PC-9 (cell line): ENCODE data around the gene ATP2B2. TPM values are rescaled to one million over a fixed set of nuclear protein-coding genes. Genes with fewer than 3 reads are reported as not detected.

Source experiments
- BruUV-seq: library from RNA; stranded (reverse); fragments of 400-500 nt; replicated peaks from 2 replicates; lab custom pipeline; 2021; lab: Mats Ljungman, UMichigan
- CTCF ChIA-PET: fragments of 300-600 bp; sonication (Branson Sonifier 250); formaldehyde crosslinking; loops from one replicate; lab custom pipeline; 2022; ENCODE audit warnings: antibody characterized with exemption; lab: Charles Lee
- POLR2A ChIA-PET: fragments of 300-600 bp; sonication (Branson Sonifier 250); formaldehyde crosslinking; loops from one replicate; lab custom pipeline; 2022; ENCODE audit warnings: antibody characterized with exemption; ENCODE audit not compliant: unreplicated experiment; lab: Charles Lee
- DNase-seq, 2 experiments: peaks; one replicate each; pipeline versions ENCODE4 v3.0.0 to v3.0.0-alpha.2; 2015 to 2022; ENCODE audit warnings: mixed read lengths in 1 of 2
- H2AFZ ChIP-seq: fragments of 200-600 bp; sonication (generic); 2 replicates; pipeline ENCODE4 v1.8.1; 2017; ENCODE audit warnings: antibody characterized with exemption
- H3F3A ChIP-seq: fragments of 200-600 bp; sonication (generic); 2 replicates; pipeline ENCODE4 v1.8.1; 2017; ENCODE audit warnings: antibody characterized with exemption, mild to moderate bottlenecking, low read depth; ENCODE audit not compliant: insufficient read depth
- H3K27ac ChIP-seq: fragments of 200-600 bp; sonication (generic); 2 replicates; pipeline ENCODE4 v1.6.1; 2016; ENCODE audit warnings: mixed run types
- H3K27me3 ChIP-seq: fragments of 200-600 bp; sonication (generic); 2 replicates; pipeline ENCODE4 v1.6.1; 2016; ENCODE audit warnings: low read depth, mixed run types; ENCODE audit not compliant: insufficient read depth
- H3K36me3 ChIP-seq: fragments of 200-600 bp; sonication (generic); 2 replicates; pipeline ENCODE4 v1.6.1; 2016; ENCODE audit warnings: low read depth, mixed run types
- H3K4me1 ChIP-seq: fragments of 200-600 bp; sonication (generic); replicated peaks from 2 replicates; pipeline ENCODE4 v1.6.1; 2016; ENCODE audit warnings: mixed run types; ENCODE audit not compliant: insufficient read depth
- H3K4me2 ChIP-seq: fragments of 200-600 bp; sonication (generic); 2 replicates; pipeline ENCODE4 v1.6.1; 2017; ENCODE audit warnings: mixed run types
- H3K4me3 ChIP-seq: fragments of 200-600 bp; sonication (generic); 2 replicates; pipeline ENCODE4 v1.6.1; 2016; ENCODE audit warnings: mixed run types
- H3K79me2 ChIP-seq: fragments of 200-600 bp; sonication (generic); 2 replicates; pipeline ENCODE4 v1.6.1; 2017; ENCODE audit warnings: low read depth, mixed run types
- H3K9me2 ChIP-seq: fragments of 200-600 bp; sonication (generic); 2 replicates; pipeline ENCODE4 v1.8.1; 2017; ENCODE audit warnings: mild to moderate bottlenecking; ENCODE audit not compliant: insufficient read depth
- H3K9me3 ChIP-seq: fragments of 200-600 bp; sonication (generic); 2 replicates; pipeline ENCODE4 v1.8.1; 2016; ENCODE audit warnings: low read depth; ENCODE audit not compliant: insufficient read depth
- H4K20me1 ChIP-seq: fragments of 200-600 bp; sonication (generic); 2 replicates; pipeline ENCODE4 v1.8.1; 2017; ENCODE audit not compliant: insufficient read depth
- CTCF ChIP-seq: fragments of 200-600 bp; sonication (generic); conservative IDR thresholded peaks from 2 replicates; pipeline ENCODE4 v1.6.1; 2017; ENCODE audit warnings: mixed run types, antibody characterized with exemption, mild to moderate bottlenecking, moderate library complexity
- EZH2 ChIP-seq: fragments of 200-600 bp; sonication (generic); IDR thresholded peaks from 2 replicates; pipeline ENCODE4 v1.8.0; 2017; ENCODE audit warnings: antibody characterized with exemption, low read depth
- intact Hi-C: fragments of 100-400 bp; cut with micrococcal nuclease; formaldehyde crosslinking; loops from one replicate; pipeline ENCODE4 v1.10.0; 2022; ENCODE audit not compliant: unreplicated experiment
- total RNA-seq: library from RNA; stranded (reverse); gene quantifications from 2 replicates; pipeline ENCODE4 v1.2.3, GENCODE V29; 2021

ATP2B2 gene
- total RNA-seq, 1 experiment from 2014 or later, result not detected

- peaks cover 17% of the 10 kb centered on the region for H3K36me3 ChIP-seq
- no TSS peak for BruUV-seq
- H3K4me2 ChIP-seq, result no peak overlapping the region
- H3K4me3 ChIP-seq, result no peak overlapping the region
- ChIA-PET POLR2A (no interaction called here), CTCF (no interaction called here)
- DNase-seq, result no peak
- H3K27ac ChIP-seq, result no peak overlapping the region
- H2AFZ ChIP-seq, result no peak overlapping the region
- TF ChIP-seq CTCF, result no peak
- no peak for TF ChIP-seq EZH2
- H3K4me1 ChIP-seq, result no peaks in the 10 kb centered on the region
- no peaks in the 10 kb centered on the region for H3K9me3 ChIP-seq
- H3K9me2 ChIP-seq, result no peaks in the 10 kb centered on the region
- intact Hi-C loops, result no loop called here
- H4K20me1 ChIP-seq, result peaks cover 7% of the 10 kb centered on the region; the same call in 1 of the 2 replicates
- no peaks in the 10 kb centered on the region for H3K27me3 ChIP-seq
- H3F3A ChIP-seq, result no peaks in the 10 kb centered on the region; the same call in 1 of the 2 replicates
- no peaks in the 10 kb centered on the region for H3K79me2 ChIP-seq
Observed at GRCh38 chr3:10283638-10284037, 221.7 kb downstream of the ATP2B2 start.

GRCh38 chr3:10281951-10282350 is 223.4 kb downstream of the ATP2B2 start:
- ChIA-PET POLR2A (no interaction called here), CTCF (no interaction called here)
- Histone ChIP-seq H3K4me2 (no peak overlapping the region), H3K79me2 (no peaks in the 10 kb centered on the region), H3F3A (no peaks in the 10 kb centered on the region; the same call in 1 of the 2 replicates), H3K4me3 (no peak overlapping the region), H3K36me3 (peaks cover 19% of the 10 kb centered on the region), H3K27ac (no peak overlapping the region), H3K4me1 (no peaks in the 10 kb centered on the region), H2AFZ (no peak overlapping the region), H3K27me3 (no peaks in the 10 kb centered on the region), H3K9me2 (no peaks in the 10 kb centered on the region), H3K9me3 (no peaks in the 10 kb centered on the region), H4K20me1 (peaks cover 8% of the 10 kb centered on the region)
- no TSS peak for BruUV-seq
- DNase-seq, result no peak
- TF ChIP-seq EZH2 (no peak), CTCF (no peak)
- intact Hi-C loops, result no loop called here

GRCh38 chr3:10280571-10280970 is 224.8 kb downstream of the ATP2B2 start:
- H3K4me1 ChIP-seq, result no peaks in the 10 kb centered on the region
- no peak overlapping the region for H2AFZ ChIP-seq
- H3K9me2 ChIP-seq, result no peaks in the 10 kb centered on the region
- TF ChIP-seq CTCF (no peak), EZH2 (no peak)
- H3F3A ChIP-seq, result no peaks in the 10 kb centered on the region; the same call in 1 of the 2 replicates
- no peaks in the 10 kb centered on the region for H3K27me3 ChIP-seq
- no peak for DNase-seq
- H4K20me1 ChIP-seq, result peaks cover 13% of the 10 kb centered on the region
- peaks cover 20% of the 10 kb centered on the region for H3K36me3 ChIP-seq
- H3K9me3 ChIP-seq, result no peaks in the 10 kb centered on the region
- H3K4me3 ChIP-seq, result no peak overlapping the region
- intact Hi-C loops, result no loop called here
- no TSS peak for BruUV-seq
- H3K27ac ChIP-seq, result no peak overlapping the region
- no peak overlapping the region for H3K4me2 ChIP-seq
- CTCF ChIA-PET, result no interaction called here
- POLR2A ChIA-PET, result no interaction called here
- H3K79me2 ChIP-seq, result peaks cover 4% of the 10 kb centered on the region; the same call in 1 of the 2 replicates
